ENCODE results near the gene ENGASE.

DNA sequence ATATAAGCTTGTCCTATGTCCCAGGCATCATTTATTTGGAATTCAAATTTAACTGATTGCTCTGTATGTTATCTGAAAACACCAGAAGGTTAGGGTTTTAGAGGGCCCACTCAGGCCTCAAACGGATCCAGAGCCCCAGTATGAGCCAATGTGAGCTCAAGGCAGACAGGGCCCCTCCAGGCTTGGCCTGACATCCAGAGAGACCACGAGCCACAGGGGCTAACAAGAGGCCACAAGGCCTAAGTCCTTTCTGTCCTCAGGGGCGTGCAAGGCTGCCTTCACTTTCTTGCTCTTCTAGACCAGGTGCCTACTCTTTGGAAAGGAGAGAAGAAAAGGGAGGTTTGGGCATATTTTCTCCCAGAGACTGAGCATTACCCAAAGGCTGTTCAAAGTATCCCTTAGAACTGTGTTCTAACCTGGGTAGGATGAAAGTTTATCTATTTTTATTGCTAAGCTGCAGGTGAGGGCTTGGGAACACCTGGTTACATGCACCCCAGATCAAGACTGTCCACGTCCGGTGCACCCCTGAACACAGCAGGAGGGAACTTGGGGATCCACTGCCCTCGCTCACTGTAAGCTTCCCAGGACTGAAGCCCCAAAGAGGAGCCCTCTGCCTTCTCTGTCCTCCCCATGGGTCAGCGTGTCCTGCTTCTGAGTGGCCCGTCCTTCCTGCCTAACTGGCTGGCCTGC lies 1.5 kb upstream of the ENGASE start:
- TF ChIP-seq EZH2 (IDR thresholded peaks at IDR 0.05; ENCODE audit: low read depth, unreplicated experiment) (no peak), EZH2phosphoT487 (IDR thresholded peaks at IDR 0.05; ENCODE audit: unreplicated experiment) (no peak), POLR2AphosphoS5 (IDR thresholded peaks at IDR 0.05; ENCODE audit: low read depth) (no peak)
- TF ChIP-seq, protein P1, sequence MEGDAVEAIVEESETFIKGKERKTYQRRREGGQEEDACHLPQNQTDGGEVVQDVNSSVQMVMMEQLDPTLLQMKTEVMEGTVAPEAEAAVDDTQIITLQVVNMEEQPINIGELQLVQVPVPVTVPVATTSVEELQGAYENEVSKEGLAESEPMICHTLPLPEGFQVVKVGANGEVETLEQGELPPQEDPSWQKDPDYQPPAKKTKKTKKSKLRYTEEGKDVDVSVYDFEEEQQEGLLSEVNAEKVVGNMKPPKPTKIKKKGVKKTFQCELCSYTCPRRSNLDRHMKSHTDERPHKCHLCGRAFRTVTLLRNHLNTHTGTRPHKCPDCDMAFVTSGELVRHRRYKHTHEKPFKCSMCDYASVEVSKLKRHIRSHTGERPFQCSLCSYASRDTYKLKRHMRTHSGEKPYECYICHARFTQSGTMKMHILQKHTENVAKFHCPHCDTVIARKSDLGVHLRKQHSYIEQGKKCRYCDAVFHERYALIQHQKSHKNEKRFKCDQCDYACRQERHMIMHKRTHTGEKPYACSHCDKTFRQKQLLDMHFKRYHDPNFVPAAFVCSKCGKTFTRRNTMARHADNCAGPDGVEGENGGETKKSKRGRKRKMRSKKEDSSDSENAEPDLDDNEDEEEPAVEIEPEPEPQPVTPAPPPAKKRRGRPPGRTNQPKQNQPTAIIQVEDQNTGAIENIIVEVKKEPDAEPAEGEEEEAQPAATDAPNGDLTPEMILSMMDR (conservative IDR thresholded peaks at IDR 0.05; ENCODE audit: low read depth in 2 of 2) = no peak
- TF ChIP-seq, protein P2, sequence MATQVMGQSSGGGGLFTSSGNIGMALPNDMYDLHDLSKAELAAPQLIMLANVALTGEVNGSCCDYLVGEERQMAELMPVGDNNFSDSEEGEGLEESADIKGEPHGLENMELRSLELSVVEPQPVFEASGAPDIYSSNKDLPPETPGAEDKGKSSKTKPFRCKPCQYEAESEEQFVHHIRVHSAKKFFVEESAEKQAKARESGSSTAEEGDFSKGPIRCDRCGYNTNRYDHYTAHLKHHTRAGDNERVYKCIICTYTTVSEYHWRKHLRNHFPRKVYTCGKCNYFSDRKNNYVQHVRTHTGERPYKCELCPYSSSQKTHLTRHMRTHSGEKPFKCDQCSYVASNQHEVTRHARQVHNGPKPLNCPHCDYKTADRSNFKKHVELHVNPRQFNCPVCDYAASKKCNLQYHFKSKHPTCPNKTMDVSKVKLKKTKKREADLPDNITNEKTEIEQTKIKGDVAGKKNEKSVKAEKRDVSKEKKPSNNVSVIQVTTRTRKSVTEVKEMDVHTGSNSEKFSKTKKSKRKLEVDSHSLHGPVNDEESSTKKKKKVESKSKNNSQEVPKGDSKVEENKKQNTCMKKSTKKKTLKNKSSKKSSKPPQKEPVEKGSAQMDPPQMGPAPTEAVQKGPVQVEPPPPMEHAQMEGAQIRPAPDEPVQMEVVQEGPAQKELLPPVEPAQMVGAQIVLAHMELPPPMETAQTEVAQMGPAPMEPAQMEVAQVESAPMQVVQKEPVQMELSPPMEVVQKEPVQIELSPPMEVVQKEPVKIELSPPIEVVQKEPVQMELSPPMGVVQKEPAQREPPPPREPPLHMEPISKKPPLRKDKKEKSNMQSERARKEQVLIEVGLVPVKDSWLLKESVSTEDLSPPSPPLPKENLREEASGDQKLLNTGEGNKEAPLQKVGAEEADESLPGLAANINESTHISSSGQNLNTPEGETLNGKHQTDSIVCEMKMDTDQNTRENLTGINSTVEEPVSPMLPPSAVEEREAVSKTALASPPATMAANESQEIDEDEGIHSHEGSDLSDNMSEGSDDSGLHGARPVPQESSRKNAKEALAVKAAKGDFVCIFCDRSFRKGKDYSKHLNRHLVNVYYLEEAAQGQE (IDR thresholded peaks at IDR 0.05; ENCODE audit: unreplicated experiment) = no peak

Data from GM23338 (cell line).